NB4 (cell line): ENCODE results near the gene PCARE.
"Not testable (repeated sequence)": the region's sequence is repeated elsewhere in the genome, so short reads cannot be mapped to it uniquely, and the experiment has no call there.

ENCODE experiments used
- DNase-seq: peaks from one replicate; pipeline ENCODE4 v3.0.0; 2010; ENCODE audit warnings: low read depth
- H3K4me3 ChIP-seq: one replicate; pipeline ENCODE4 v1.5.1; 2011; ENCODE audit warnings: mild to moderate bottlenecking, low read depth, low read length, moderate library complexity
- MYC ChIP-seq: IDR thresholded peaks from 2 replicates; pipeline ENCODE4 v1.6.1; 2011; ENCODE audit warnings: low read depth, low read length
- POLR2A ChIP-seq: IDR thresholded peaks from 2 replicates; pipeline ENCODE4 v1.6.1; 2011; ENCODE audit warnings: mild to moderate bottlenecking; ENCODE audit not compliant: insufficient read length; ENCODE audit errors: extremely low read depth
- TF ChIP-seq, protein P1 (sequence below): IDR thresholded peaks from one replicate; pipeline ENCODE4 v1.5.1; 2012; ENCODE audit warnings: low read depth, low read length
- TF ChIP-seq, protein P2 (sequence below): IDR thresholded peaks from 2 replicates; pipeline ENCODE4 v1.6.1; 2011; ENCODE audit warnings: low read depth, low read length

Gene PCARE

DNA sequence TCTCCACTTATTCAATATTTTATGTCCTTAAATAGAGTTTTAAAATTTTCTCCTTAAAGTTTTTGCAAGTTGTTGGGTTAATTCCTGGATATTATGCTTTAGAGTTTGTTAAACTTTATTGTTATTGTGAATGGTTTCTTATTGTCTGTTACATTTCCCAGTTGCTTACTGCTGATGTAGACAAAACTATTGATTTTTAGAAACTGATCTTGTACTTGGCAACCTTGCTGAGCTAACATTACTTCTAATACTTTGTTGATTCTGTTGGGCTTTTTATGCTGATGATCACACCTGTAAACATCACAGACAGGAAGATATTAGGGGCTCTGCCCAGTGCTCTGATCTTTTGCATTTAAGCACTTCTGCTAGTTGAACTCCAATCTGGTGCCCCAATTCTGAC, 38.1 kb upstream of the PCARE start:
- H3K4me3 ChIP-seq: no peak overlapping the region
- TF ChIP-seq, protein P1, sequence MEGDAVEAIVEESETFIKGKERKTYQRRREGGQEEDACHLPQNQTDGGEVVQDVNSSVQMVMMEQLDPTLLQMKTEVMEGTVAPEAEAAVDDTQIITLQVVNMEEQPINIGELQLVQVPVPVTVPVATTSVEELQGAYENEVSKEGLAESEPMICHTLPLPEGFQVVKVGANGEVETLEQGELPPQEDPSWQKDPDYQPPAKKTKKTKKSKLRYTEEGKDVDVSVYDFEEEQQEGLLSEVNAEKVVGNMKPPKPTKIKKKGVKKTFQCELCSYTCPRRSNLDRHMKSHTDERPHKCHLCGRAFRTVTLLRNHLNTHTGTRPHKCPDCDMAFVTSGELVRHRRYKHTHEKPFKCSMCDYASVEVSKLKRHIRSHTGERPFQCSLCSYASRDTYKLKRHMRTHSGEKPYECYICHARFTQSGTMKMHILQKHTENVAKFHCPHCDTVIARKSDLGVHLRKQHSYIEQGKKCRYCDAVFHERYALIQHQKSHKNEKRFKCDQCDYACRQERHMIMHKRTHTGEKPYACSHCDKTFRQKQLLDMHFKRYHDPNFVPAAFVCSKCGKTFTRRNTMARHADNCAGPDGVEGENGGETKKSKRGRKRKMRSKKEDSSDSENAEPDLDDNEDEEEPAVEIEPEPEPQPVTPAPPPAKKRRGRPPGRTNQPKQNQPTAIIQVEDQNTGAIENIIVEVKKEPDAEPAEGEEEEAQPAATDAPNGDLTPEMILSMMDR: no peak
- TF ChIP-seq, protein P2, sequence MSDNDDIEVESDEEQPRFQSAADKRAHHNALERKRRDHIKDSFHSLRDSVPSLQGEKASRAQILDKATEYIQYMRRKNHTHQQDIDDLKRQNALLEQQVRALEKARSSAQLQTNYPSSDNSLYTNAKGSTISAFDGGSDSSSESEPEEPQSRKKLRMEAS: no peak
- TF ChIP-seq POLR2A: no peak
- TF ChIP-seq MYC: no peak
- no peak for DNase-seq

DNA sequence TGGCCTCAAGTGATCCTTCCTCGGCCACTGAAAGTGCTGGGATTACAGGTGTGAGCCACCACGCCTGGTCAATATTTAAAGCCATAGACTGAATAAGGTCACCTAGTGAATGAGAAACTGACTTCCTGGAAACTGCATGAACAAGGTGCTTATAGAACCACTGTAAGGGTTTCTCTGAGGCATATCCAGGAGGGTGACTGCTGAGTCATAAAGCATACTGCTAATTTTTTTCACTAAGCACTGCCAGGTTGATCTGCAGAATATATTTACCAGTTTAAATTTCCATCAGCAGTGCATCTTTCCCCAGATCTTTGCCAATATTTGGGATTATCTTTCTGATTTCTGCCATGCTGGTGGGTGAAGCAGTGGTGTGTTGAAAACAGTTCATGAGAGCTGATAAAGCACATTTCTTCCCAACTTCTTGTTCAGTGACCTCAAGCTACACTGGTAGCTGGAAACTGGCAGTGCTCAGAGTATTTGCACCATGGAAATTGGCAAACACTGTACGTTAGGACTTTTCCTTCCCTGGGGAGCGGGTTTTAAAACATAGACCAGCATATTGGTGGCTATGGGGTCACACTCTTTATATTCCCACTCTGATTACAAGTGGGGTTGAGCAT, 36.7 kb upstream of the PCARE start:
- TF ChIP-seq, protein P2: no peak
- TF ChIP-seq, protein P1: no peak
- TF ChIP-seq POLR2A: no peak
- no peak for TF ChIP-seq MYC
- DNase-seq: no peak
- no peak overlapping the region for H3K4me3 ChIP-seq

DNA sequence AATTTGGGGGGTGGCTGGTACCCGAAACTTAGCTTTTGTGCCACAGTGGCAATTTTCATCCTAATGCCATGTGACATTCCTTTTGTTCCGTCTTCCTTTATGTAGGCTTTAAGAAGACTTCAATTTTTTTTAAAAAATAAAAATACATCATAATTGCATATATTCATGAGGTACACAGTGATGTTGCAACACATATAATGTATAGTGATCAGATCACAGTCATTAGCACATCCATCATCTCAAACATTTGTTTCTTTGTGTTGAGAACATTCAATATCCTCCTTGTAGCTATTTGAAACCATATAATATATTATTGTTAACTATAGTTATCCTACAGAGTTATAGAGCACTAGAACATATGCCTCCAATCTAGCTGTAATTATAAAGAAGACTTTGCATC, 34.9 kb upstream of the PCARE start:
- no peak for DNase-seq
- TF ChIP-seq POLR2A (no peak), MYC (no peak)
- TF ChIP-seq, protein P2: no peak
- TF ChIP-seq, protein P1: no peak
- H3K4me3 ChIP-seq: no peak overlapping the region

DNA sequence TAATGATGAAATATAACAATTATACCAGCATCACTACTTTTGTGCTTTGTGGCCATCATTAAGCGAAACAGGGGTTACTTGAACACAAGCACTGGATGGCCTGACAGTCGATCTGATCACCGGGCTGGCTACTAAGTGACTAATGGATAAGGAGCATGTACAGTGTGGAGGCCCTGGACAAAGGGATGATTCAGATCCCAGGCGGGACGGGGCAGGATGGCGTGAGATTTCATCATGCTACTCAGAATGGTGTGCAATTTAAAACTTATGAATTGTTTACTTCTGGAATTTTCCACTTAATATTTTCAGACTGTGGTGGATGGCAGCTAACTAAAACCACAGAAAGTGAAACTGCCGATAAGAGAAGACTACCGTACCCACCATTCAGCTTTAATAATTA, 33.9 kb upstream of the PCARE start:
- DNase-seq: no peak
- TF ChIP-seq, protein P2: no peak
- TF ChIP-seq MYC (no peak), POLR2A (no peak)
- TF ChIP-seq, protein P1: no peak
- H3K4me3 ChIP-seq: no peak overlapping the region

DNA sequence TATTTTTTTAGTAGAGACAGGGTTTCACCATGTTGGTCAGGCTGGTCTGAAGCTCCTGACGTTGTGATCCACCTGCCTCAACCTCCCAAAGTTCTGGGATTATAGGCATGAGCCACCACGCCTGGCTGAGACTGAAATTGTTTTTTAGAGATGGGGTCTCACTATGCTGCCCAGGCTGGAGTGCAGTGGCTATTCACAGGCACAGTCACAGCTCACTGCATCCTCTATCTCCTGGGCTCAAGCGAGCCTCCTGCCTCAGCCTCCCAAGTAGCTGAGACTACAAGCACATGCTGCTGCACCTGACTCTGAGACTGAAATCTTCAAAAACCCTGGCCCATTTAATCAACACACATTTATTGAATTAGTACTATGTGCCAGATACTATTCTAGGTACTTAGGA, 33.2 kb upstream of the PCARE start:
- H3K4me3 ChIP-seq, DNase-seq: not testable (repeated sequence)

DNA sequence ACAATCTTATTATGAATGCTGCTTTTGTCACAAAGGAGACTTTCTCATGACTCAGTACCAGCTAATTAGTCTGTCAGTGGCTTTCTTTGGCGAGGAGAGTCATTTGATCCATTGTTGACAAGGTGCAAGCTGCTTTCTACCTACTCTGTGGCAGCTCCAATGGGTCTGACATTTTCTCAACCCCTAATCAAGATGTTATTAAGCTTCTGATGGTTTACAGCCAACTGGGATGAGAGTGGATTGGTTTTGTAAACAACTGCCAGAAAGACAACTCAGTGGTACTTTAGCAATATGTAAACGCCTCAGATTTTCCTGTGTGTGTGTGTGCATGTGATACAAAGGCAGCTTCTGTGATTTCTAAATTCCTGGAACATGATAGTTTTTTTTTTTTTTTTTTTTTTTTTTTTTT, 32.7 kb upstream of the PCARE start:
- no peak for DNase-seq
- no peak overlapping the region for H3K4me3 ChIP-seq
- TF ChIP-seq, protein P2: no peak
- TF ChIP-seq MYC (no peak), POLR2A (no peak)
- TF ChIP-seq, protein P1: no peak
